Panc1 (cell line): Measurements from ENCODE around the gene PKP1. TPM values are rescaled to one million over a fixed set of nuclear protein-coding genes. Genes with fewer than 3 reads are reported as not detected.

Source experiments
- ATAC-seq: fragments of 200-7000 bp; cut with Tn5 transposase; 2 replicates; pipeline ENCODE4 v1.9.1; 2020; ENCODE audit warnings: mild to moderate bottlenecking, moderate library complexity
- BruUV-seq: library from RNA; stranded (reverse); fragments of 400-500 nt; replicated peaks from 2 replicates; lab custom pipeline; 2021; lab: Mats Ljungman, UMichigan
- CTCF ChIA-PET: fragments of 300-600 bp; sonication (Branson Sonifier 250); formaldehyde crosslinking; loops from one replicate; lab custom pipeline; 2022; ENCODE audit warnings: antibody characterized with exemption; lab: Charles Lee
- POLR2A ChIA-PET: fragments of 300-600 bp; sonication (Branson Sonifier 250); formaldehyde crosslinking; loops from one replicate; lab custom pipeline; 2022; ENCODE audit warnings: antibody characterized with exemption; lab: Charles Lee
- DNase-seq: peaks from one replicate; pipeline ENCODE4 v3.0.0-alpha.2; 2010; ENCODE audit warnings: low read depth, low spot score
- H3K27ac ChIP-seq: 2 replicates; pipeline ENCODE4 v1.5.1; 2011; ENCODE audit warnings: mild to moderate bottlenecking, low read length, inconsistent platforms
- H3K27me3 ChIP-seq: fragments of 200-500 bp; sonication (Bioruptor generic); 2 replicates; pipeline ENCODE4 v1.6.0; 2014; ENCODE audit warnings: low read length, inconsistent platforms; ENCODE audit not compliant: control insufficient read depth, insufficient read depth
- H3K36me3 ChIP-seq: fragments of 200-500 bp; sonication (Bioruptor generic); 2 replicates; pipeline ENCODE4 v1.5.1; 2014; ENCODE audit warnings: inconsistent platforms, mild to moderate bottlenecking, low read length, moderate library complexity; ENCODE audit not compliant: control insufficient read depth, insufficient read depth
- H3K4me1 ChIP-seq: 2 replicates; pipeline ENCODE4 v1.5.1; 2011; ENCODE audit warnings: inconsistent platforms, mild to moderate bottlenecking, low read length, moderate library complexity; ENCODE audit not compliant: control insufficient read depth, insufficient read depth
- H3K4me3 ChIP-seq, 2 experiments: 2 replicates each; pipeline ENCODE4 v1.5.1; 2011 to 2012; ENCODE audit warnings: low read depth in 2 of 2, low read length in 2 of 2, mild to moderate bottlenecking in 2 of 2, inconsistent platforms in 1 of 2, moderate library complexity in 1 of 2
- H3K9me3 ChIP-seq: fragments of 200-500 bp; sonication (Bioruptor generic); 2 replicates; pipeline ENCODE4 v1.5.1; 2014; ENCODE audit warnings: low read depth, mild to moderate bottlenecking, inconsistent platforms, low read length, moderate library complexity; ENCODE audit not compliant: control insufficient read depth, insufficient read depth
- POLR2AphosphoS5 ChIP-seq: IDR thresholded peaks from 2 replicates; pipeline ENCODE4 v1.6.1; 2012; ENCODE audit warnings: mild to moderate bottlenecking, low read depth, low read length, moderate library complexity
- SIN3A ChIP-seq: IDR thresholded peaks from 2 replicates; pipeline ENCODE4 v1.6.1; 2012; ENCODE audit warnings: low read depth, mild to moderate bottlenecking, low read length, moderate library complexity, borderline replicate concordance; ENCODE audit not compliant: insufficient read depth
- TCF7L2 ChIP-seq: IDR thresholded peaks from 2 replicates; pipeline ENCODE4 v1.6.1; 2011; ENCODE audit warnings: mild to moderate bottlenecking, low read depth, low read length, inconsistent platforms
- in situ Hi-C: cut with HindIII; loops from 2 replicates; pipeline ENCODE4 v1.10.0; 2016; ENCODE audit warnings: low sequenced_read_pairs, low pct_unique_long_range_greater_than_20kb
- intact Hi-C: fragments of 100-400 bp; cut with micrococcal nuclease; formaldehyde crosslinking; loops from one replicate; pipeline ENCODE4 v1.10.0; 2022; ENCODE audit not compliant: unreplicated experiment
- total RNA-seq: library from RNA; stranded (reverse); gene quantifications from one replicate; pipeline ENCODE4 v1.2.1, GENCODE V29; 2021; ENCODE audit not compliant: unreplicated experiment
- TF ChIP-seq, protein P1 (sequence below), 2 experiments: IDR thresholded peaks; 2 replicates each; pipeline ENCODE4 v1.6.1; 2011 to 2012; ENCODE audit warnings: low read depth in 2 of 2, control low read depth in 1 of 2, low read length in 1 of 2, mild to moderate bottlenecking in 1 of 2, moderate library complexity in 1 of 2; ENCODE audit not compliant: insufficient read depth in 1 of 2
- TF ChIP-seq, protein P2 (sequence below): fragments of 450-650 bp; IDR thresholded peaks from 2 replicates; pipeline ENCODE4 v1.5.1; 2017; ENCODE audit warnings: mild to moderate bottlenecking

Gene PKP1
- total RNA-seq, 1 experiment from 2014 or later: 0.44 TPM

DNA sequence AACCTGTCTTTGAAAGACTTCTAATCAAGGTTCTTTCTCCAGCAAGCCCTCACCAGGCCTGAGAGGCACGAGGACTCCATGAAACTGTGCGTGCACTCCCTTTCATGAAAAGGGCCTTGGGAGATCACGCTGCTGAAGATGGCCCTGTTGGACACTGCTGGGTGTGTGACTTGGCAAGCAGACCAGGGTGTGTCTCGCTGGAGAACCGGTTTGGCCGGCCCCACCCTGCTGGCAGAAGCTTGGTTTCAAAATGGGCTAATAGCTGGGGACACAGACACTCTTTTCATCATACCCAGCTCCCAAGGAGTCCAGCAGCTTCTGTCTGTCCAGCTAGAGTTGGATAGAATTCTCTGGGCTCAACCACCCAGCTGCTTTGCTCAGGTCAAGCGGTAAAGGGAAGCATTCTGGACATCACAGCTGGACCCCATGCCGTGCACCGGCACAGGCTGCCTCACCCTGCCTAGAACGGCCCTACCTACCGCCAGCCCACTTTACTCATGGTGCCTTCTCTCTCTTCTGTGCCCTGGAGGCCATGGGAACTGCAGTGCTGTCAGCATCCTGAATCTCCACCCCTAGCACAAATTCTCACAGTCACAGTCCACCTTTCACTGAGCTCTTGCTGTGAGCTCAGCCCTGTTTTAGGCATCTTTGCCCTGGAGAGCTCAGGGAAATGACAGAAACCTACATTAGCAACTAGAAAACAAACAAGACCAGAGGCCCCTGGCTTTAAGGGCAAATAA, 24.6 kb downstream of the PKP1 start:
- in situ Hi-C loops (no loop called here), intact Hi-C loops (no loop called here)
- DNase-seq (no peak), ATAC-seq (no peak)
- no TSS peak for BruUV-seq
- Histone ChIP-seq H3K27me3 (peaks cover 27% of the 10 kb centered on the region; the same call in 1 of the 2 replicates), H3K4me1 (no peaks in the 10 kb centered on the region), H3K4me3 (no peak overlapping the region), H3K36me3 (no peaks in the 10 kb centered on the region), H3K9me3 (no peaks in the 10 kb centered on the region), H3K27ac (no peak overlapping the region)
- ChIA-PET POLR2A (no interaction called here), CTCF (no interaction called here)
- TF ChIP-seq, protein P1, sequence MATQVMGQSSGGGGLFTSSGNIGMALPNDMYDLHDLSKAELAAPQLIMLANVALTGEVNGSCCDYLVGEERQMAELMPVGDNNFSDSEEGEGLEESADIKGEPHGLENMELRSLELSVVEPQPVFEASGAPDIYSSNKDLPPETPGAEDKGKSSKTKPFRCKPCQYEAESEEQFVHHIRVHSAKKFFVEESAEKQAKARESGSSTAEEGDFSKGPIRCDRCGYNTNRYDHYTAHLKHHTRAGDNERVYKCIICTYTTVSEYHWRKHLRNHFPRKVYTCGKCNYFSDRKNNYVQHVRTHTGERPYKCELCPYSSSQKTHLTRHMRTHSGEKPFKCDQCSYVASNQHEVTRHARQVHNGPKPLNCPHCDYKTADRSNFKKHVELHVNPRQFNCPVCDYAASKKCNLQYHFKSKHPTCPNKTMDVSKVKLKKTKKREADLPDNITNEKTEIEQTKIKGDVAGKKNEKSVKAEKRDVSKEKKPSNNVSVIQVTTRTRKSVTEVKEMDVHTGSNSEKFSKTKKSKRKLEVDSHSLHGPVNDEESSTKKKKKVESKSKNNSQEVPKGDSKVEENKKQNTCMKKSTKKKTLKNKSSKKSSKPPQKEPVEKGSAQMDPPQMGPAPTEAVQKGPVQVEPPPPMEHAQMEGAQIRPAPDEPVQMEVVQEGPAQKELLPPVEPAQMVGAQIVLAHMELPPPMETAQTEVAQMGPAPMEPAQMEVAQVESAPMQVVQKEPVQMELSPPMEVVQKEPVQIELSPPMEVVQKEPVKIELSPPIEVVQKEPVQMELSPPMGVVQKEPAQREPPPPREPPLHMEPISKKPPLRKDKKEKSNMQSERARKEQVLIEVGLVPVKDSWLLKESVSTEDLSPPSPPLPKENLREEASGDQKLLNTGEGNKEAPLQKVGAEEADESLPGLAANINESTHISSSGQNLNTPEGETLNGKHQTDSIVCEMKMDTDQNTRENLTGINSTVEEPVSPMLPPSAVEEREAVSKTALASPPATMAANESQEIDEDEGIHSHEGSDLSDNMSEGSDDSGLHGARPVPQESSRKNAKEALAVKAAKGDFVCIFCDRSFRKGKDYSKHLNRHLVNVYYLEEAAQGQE (IDR thresholded peaks at IDR 0.05; ENCODE audit: insufficient read depth in 1 of 2, low read depth in 2 of 2, low read length in 1 of 2): no peak
- TF ChIP-seq TCF7L2: no peak
- no peak for TF ChIP-seq SIN3A
- TF ChIP-seq POLR2AphosphoS5: no peak
- TF ChIP-seq, protein P2, sequence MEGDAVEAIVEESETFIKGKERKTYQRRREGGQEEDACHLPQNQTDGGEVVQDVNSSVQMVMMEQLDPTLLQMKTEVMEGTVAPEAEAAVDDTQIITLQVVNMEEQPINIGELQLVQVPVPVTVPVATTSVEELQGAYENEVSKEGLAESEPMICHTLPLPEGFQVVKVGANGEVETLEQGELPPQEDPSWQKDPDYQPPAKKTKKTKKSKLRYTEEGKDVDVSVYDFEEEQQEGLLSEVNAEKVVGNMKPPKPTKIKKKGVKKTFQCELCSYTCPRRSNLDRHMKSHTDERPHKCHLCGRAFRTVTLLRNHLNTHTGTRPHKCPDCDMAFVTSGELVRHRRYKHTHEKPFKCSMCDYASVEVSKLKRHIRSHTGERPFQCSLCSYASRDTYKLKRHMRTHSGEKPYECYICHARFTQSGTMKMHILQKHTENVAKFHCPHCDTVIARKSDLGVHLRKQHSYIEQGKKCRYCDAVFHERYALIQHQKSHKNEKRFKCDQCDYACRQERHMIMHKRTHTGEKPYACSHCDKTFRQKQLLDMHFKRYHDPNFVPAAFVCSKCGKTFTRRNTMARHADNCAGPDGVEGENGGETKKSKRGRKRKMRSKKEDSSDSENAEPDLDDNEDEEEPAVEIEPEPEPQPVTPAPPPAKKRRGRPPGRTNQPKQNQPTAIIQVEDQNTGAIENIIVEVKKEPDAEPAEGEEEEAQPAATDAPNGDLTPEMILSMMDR: no peak

DNA sequence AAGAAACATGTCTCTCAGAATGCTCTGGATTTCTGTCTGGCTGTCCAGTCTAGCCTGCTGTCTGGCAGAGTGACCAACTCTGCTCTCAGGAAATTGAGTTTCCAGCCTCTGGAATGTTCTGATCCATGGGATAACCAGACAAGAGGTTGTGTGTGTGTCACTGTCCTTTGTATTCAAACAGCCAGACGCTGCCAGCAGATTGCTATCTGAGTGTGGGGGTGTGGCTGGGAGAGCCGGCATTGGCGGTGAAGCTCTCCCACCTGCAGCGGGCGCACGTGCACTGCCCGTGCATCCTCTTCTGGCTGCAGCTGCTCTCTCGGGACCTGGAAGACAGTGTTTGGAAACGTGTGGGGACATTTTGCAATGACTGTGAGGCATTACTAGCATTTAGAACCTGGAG, 26.1 kb downstream of the PKP1 start:
- TF ChIP-seq, protein P1 (IDR thresholded peaks at IDR 0.05; ENCODE audit: insufficient read depth in 1 of 2, low read depth in 2 of 2, low read length in 1 of 2): no peak
- TF ChIP-seq SIN3A: no peak
- no peak for TF ChIP-seq POLR2AphosphoS5
- TF ChIP-seq, protein P2: no peak
- TF ChIP-seq TCF7L2: no peak
- no peak for DNase-seq
- Histone ChIP-seq H3K27me3 (peaks cover 27% of the 10 kb centered on the region; the same call in 1 of the 2 replicates), H3K4me1 (no peaks in the 10 kb centered on the region), H3K4me3 (no peak overlapping the region), H3K9me3 (no peaks in the 10 kb centered on the region), H3K36me3 (no peaks in the 10 kb centered on the region), H3K27ac (no peak overlapping the region)
- in situ Hi-C loops (no loop called here), intact Hi-C loops (no loop called here)
- no TSS peak for BruUV-seq
- ChIA-PET POLR2A (no interaction called here), CTCF (no interaction called here)
- peak; percentile 61 for ATAC-seq
